IMR-90 (cell line): ENCODE data around the gene RNF32. TPM values are rescaled to one million over a fixed set of nuclear protein-coding genes. Genes with fewer than 3 reads are reported as not detected.
A peak's percentile ranks its signal among the peaks of the same experiment; 100 is the strongest.

Experiments
- ATAC-seq: fragments of 200-7000 bp; cut with Tn5 transposase; 2 replicates; pipeline ENCODE4 v1.9.1; 2020; ENCODE audit warnings: low read depth, mild to moderate bottlenecking, moderate library complexity
- BruUV-seq: library from RNA; stranded (reverse); fragments of 400-500 nt; replicated peaks from 2 replicates; lab custom pipeline; 2021; lab: Mats Ljungman, UMichigan
- CTCF ChIA-PET: fragments of 300-600 bp; formaldehyde crosslinking; extraction: SDS; loops from one replicate; lab custom pipeline; 2021; ENCODE audit warnings: antibody characterized with exemption; lab: Yijun Ruan, JAX
- POLR2A ChIA-PET: fragments of 300-600 bp; sonication (Branson Sonifier 250); formaldehyde crosslinking; loops from one replicate; lab custom pipeline; 2022; ENCODE audit warnings: antibody characterized with exemption; ENCODE audit not compliant: unreplicated experiment; lab: Charles Lee
- DNase-seq: peaks from one replicate; pipeline ENCODE4 v3.0.0; 2013
- H2AFZ ChIP-seq: replicated peaks from 2 replicates; pipeline ENCODE3; 2013; ENCODE audit warnings: low read length, mild to moderate bottlenecking; ENCODE audit not compliant: poor library complexity
- H2AK5ac ChIP-seq: 2 replicates; pipeline ENCODE4 v1.6.1; 2013; ENCODE audit warnings: low read depth, low read length, inconsistent platforms
- H2AK9ac ChIP-seq: replicated peaks from 2 replicates; pipeline ENCODE3; 2013; ENCODE audit warnings: mild to moderate bottlenecking, low read depth, low read length, moderate library complexity; ENCODE audit not compliant: poor library complexity
- H2BK120ac ChIP-seq: 2 replicates; pipeline ENCODE4 v1.6.1; 2013; ENCODE audit warnings: low read depth, low read length, inconsistent platforms
- H2BK15ac ChIP-seq: 3 replicates; pipeline ENCODE4 v1.6.1; 2013; ENCODE audit warnings: low read depth, low read length, inconsistent platforms
- H2BK20ac ChIP-seq: 2 replicates; pipeline ENCODE4 v1.6.1; 2013; ENCODE audit warnings: low read depth, mild to moderate bottlenecking, inconsistent platforms, low read length, moderate library complexity
- H2BK5ac ChIP-seq: 2 replicates; pipeline ENCODE4 v1.6.1; 2013; ENCODE audit warnings: mild to moderate bottlenecking, low read depth, low read length, inconsistent platforms; ENCODE audit not compliant: poor library complexity, severe bottlenecking
- H3K14ac ChIP-seq: replicated peaks from 2 replicates; pipeline ENCODE4 v1.6.1; 2013; ENCODE audit warnings: low read depth, low read length, inconsistent platforms
- H3K18ac ChIP-seq: 2 replicates; pipeline ENCODE4 v1.6.1; 2013; ENCODE audit warnings: low read depth, low read length, control low read depth
- H3K23ac ChIP-seq: 2 replicates; pipeline ENCODE4 v1.6.1; 2013; ENCODE audit warnings: low read depth, low read length, inconsistent platforms
- H3K27ac ChIP-seq: 2 replicates; pipeline ENCODE4 v1.5.1; 2013; ENCODE audit warnings: mild to moderate bottlenecking, control low read depth, low read length; ENCODE audit not compliant: insufficient read depth
- H3K27me3 ChIP-seq: 2 replicates; pipeline ENCODE4 v1.6.1; 2013; ENCODE audit warnings: low read length; ENCODE audit not compliant: control insufficient read depth, insufficient read depth
- H3K36me3 ChIP-seq: 2 replicates; pipeline ENCODE4 v1.6.1; 2013; ENCODE audit warnings: low read length, mixed read lengths; ENCODE audit not compliant: control insufficient read depth, insufficient read depth
- H3K4ac ChIP-seq: 2 replicates; pipeline ENCODE4 v1.6.1; 2013; ENCODE audit warnings: low read depth, low read length, inconsistent platforms
- H3K4me1 ChIP-seq: 2 replicates; pipeline ENCODE4 v1.6.1; 2013; ENCODE audit warnings: low read length, mixed read lengths; ENCODE audit not compliant: control insufficient read depth, insufficient read depth
- H3K4me2 ChIP-seq: 2 replicates; pipeline ENCODE4 v1.6.1; 2013; ENCODE audit warnings: low read depth, mild to moderate bottlenecking, control low read depth, low read length, moderate library complexity
- H3K4me3 ChIP-seq: 2 replicates; pipeline ENCODE4 v1.5.1; 2013; ENCODE audit warnings: low read depth, mild to moderate bottlenecking, control low read depth, low read length, moderate library complexity; ENCODE audit not compliant: insufficient read depth
- H3K56ac ChIP-seq: 2 replicates; pipeline ENCODE4 v1.6.1; 2013; ENCODE audit warnings: low read length, inconsistent platforms; ENCODE audit not compliant: insufficient read depth; ENCODE audit errors: extremely low read depth
- H3K79me1 ChIP-seq, 2 experiments: 2 replicates each; pipeline ENCODE4 v1.6.1; 2013; ENCODE audit warnings: low read length in 2 of 2, inconsistent platforms in 1 of 2, low read depth in 1 of 2
- H3K9ac ChIP-seq: 2 replicates; pipeline ENCODE4 v1.6.1; 2013; ENCODE audit warnings: low read depth, low read length, control low read depth
- H3K9me1 ChIP-seq: 2 replicates; pipeline ENCODE4 v1.6.1; 2013; ENCODE audit warnings: low read length, inconsistent platforms; ENCODE audit not compliant: insufficient read depth
- H3K9me3 ChIP-seq: 2 replicates; pipeline ENCODE4 v1.6.1; 2013; ENCODE audit warnings: low read length; ENCODE audit not compliant: control insufficient read depth, insufficient read depth
- H4K20me1 ChIP-seq: 2 replicates; pipeline ENCODE4 v1.6.1; 2013; ENCODE audit warnings: low read length, inconsistent platforms; ENCODE audit not compliant: insufficient read depth
- H4K5ac ChIP-seq: 2 replicates; pipeline ENCODE4 v1.6.1; 2013; ENCODE audit warnings: mild to moderate bottlenecking, low read depth, low read length, control low read depth
- H4K8ac ChIP-seq, 2 experiments: 2 replicates each; pipeline ENCODE4 v1.6.1; 2013; ENCODE audit warnings: low read depth in 2 of 2, low read length in 2 of 2, control low read depth in 1 of 2, inconsistent platforms in 1 of 2
- H4K91ac ChIP-seq: 2 replicates; pipeline ENCODE4 v1.6.1; 2013; ENCODE audit warnings: low read depth, low read length, inconsistent platforms; ENCODE audit not compliant: insufficient read depth
- BHLHE40 ChIP-seq: fragments of 150-350 bp; IDR thresholded peaks from 2 replicates; pipeline ENCODE4 v1.6.1; 2016; ENCODE audit warnings: mild to moderate bottlenecking, low read depth, low read length
- CEBPB ChIP-seq: IDR thresholded peaks from 2 replicates; pipeline ENCODE4 v1.6.1; 2012; ENCODE audit warnings: low read depth, low read length, improper control_type of control experiment
- MAFK ChIP-seq: IDR thresholded peaks from 2 replicates; pipeline ENCODE4 v1.6.1; 2012; ENCODE audit warnings: low read depth, low read length, improper control_type of control experiment
- NFE2L2 ChIP-seq: fragments of 150-350 bp; IDR thresholded peaks from 2 replicates; pipeline ENCODE4 v1.6.1; 2016; ENCODE audit warnings: low read depth, mild to moderate bottlenecking, low read length
- RFX5 ChIP-seq: IDR thresholded peaks from 2 replicates; pipeline ENCODE4 v1.8.0; 2012; ENCODE audit warnings: low read depth, mild to moderate bottlenecking, low read length, moderate library complexity
- SMC3 ChIP-seq: fragments of 150-350 bp; IDR thresholded peaks from 2 replicates; pipeline ENCODE4 v1.6.1; 2016; ENCODE audit warnings: low read depth, mild to moderate bottlenecking, antibody characterized with exemption, low read length, moderate library complexity
- dilution Hi-C: fragments of 300-500 bp; cut with HindIII; formaldehyde crosslinking; loops from one replicate; pipeline ENCODE4 v1.14.3; 2018; ENCODE audit warnings: low sequenced_read_pairs; ENCODE audit not compliant: unreplicated experiment
- in situ Hi-C: fragments of 300-500 bp; cut with MboI; formaldehyde crosslinking; loops from 3 replicates; pipeline ENCODE4 v1.14.3; 2019; ENCODE audit warnings: low sequenced_read_pairs, inconsistent platforms, mixed read lengths
- intact Hi-C: fragments of 100-400 bp; cut with micrococcal nuclease; formaldehyde crosslinking; loops from 2 replicates; pipeline ENCODE4 v1.10.0; 2022
- polyA plus RNA-seq, 3 experiments: library from polyadenylated mRNA; depleted of rRNA; stranded (reverse); fragments of >200 nt; gene quantifications; 2 replicates each; pipeline ENCODE4 v1.2.3, GENCODE V29; 2012; ENCODE audit warnings: low replicate concordance in 1 of 3
- total RNA-seq: library from RNA; depleted of rRNA; stranded (reverse); fragments of >200 nt; gene quantifications from 2 replicates; pipeline ENCODE4 v1.2.3, GENCODE V29; 2012
- TF ChIP-seq, protein P1 (sequence below): fragments of 150-350 bp; IDR thresholded peaks from 2 replicates; pipeline ENCODE4 v1.6.1; 2017; ENCODE audit warnings: mild to moderate bottlenecking, antibody characterized with exemption, low read length, low read depth
- TF ChIP-seq, protein P2 (sequence below): fragments of 150-350 bp; IDR thresholded peaks from 2 replicates; pipeline ENCODE4 v1.6.1; 2016; ENCODE audit warnings: low read depth, mild to moderate bottlenecking, low read length, moderate library complexity, borderline replicate concordance
- TF ChIP-seq, protein P3 (sequence below): conservative IDR thresholded peaks from 2 replicates; pipeline ENCODE4 v1.5.1; 2012; ENCODE audit warnings: mild to moderate bottlenecking, low read depth, low read length, improper control_type of control experiment

The RNF32 gene
- total and polyA plus RNA-seq, 2 of the 4 experiments (the other 2 are of a cell fraction) = 0.36 to 0.63 TPM

DNA sequence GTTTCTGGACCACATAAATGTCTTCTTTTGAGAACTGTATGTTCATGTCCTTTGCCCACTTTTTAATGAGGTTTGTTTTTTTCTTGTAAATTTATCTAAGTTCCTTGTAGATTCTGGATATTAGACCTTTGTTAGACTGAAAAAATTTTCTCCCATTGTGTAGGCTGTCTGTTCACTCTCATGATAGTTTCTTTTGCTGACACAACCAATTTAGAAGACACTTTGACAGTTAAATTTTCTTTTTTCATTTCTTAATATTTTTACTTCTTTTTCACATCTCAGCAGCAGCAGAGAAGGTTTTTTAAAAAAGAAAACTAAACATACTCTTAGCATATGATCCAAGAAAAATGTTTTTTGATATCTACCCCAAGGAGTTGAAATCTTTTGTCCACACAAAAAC lies 61.8 kb downstream of the RNF32 start:
- no TSS peak for BruUV-seq
- Histone ChIP-seq H3K9me3 (peaks cover 2% of the 10 kb centered on the region), H3K23ac (no peak overlapping the region), H3K79me1 (no peaks in the 10 kb centered on the region), H3K56ac (no peak overlapping the region), H2BK5ac (no peak overlapping the region), H2AK9ac (no peak overlapping the region), H4K5ac (no peak overlapping the region), H3K18ac (no peak overlapping the region), H3K4me2 (no peak overlapping the region), H3K27me3 (no peaks in the 10 kb centered on the region), H3K9me1 (no peaks in the 10 kb centered on the region; the same call in 1 of the 2 replicates), H4K91ac (no peak overlapping the region), H2AFZ (no peak overlapping the region), H2AK5ac (no peak overlapping the region), H2BK120ac (no peak overlapping the region), H2BK15ac (no peak overlapping the region), H3K36me3 (no peaks in the 10 kb centered on the region), H3K14ac (no peak overlapping the region), H4K20me1 (no peaks in the 10 kb centered on the region), H3K9ac (no peak overlapping the region), H2BK20ac (no peak overlapping the region), H3K27ac (no peak overlapping the region), H3K4ac (no peak overlapping the region), H3K4me1 (no peaks in the 10 kb centered on the region), H3K4me3 (no peak overlapping the region), H4K8ac (no peak overlapping the region)
- TF ChIP-seq, protein P1, sequence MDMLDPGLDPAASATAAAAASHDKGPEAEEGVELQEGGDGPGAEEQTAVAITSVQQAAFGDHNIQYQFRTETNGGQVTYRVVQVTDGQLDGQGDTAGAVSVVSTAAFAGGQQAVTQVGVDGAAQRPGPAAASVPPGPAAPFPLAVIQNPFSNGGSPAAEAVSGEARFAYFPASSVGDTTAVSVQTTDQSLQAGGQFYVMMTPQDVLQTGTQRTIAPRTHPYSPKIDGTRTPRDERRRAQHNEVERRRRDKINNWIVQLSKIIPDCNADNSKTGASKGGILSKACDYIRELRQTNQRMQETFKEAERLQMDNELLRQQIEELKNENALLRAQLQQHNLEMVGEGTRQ = no peak
- TF ChIP-seq MAFK = peak; percentile 31; the same call in 1 of the 2 replicates
- TF ChIP-seq, protein P2, sequence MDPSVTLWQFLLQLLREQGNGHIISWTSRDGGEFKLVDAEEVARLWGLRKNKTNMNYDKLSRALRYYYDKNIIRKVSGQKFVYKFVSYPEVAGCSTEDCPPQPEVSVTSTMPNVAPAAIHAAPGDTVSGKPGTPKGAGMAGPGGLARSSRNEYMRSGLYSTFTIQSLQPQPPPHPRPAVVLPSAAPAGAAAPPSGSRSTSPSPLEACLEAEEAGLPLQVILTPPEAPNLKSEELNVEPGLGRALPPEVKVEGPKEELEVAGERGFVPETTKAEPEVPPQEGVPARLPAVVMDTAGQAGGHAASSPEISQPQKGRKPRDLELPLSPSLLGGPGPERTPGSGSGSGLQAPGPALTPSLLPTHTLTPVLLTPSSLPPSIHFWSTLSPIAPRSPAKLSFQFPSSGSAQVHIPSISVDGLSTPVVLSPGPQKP = no peak
- no peak for TF ChIP-seq SMC3
- TF ChIP-seq NFE2L2 = no peak
- no peak for TF ChIP-seq RFX5
- no peak for TF ChIP-seq BHLHE40
- TF ChIP-seq, protein P3, sequence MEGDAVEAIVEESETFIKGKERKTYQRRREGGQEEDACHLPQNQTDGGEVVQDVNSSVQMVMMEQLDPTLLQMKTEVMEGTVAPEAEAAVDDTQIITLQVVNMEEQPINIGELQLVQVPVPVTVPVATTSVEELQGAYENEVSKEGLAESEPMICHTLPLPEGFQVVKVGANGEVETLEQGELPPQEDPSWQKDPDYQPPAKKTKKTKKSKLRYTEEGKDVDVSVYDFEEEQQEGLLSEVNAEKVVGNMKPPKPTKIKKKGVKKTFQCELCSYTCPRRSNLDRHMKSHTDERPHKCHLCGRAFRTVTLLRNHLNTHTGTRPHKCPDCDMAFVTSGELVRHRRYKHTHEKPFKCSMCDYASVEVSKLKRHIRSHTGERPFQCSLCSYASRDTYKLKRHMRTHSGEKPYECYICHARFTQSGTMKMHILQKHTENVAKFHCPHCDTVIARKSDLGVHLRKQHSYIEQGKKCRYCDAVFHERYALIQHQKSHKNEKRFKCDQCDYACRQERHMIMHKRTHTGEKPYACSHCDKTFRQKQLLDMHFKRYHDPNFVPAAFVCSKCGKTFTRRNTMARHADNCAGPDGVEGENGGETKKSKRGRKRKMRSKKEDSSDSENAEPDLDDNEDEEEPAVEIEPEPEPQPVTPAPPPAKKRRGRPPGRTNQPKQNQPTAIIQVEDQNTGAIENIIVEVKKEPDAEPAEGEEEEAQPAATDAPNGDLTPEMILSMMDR = no peak
- no peak for TF ChIP-seq CEBPB
- ChIA-PET POLR2A (no interaction called here), CTCF (no interaction called here)
- intact Hi-C loops (no loop called here), dilution Hi-C loops (no loop called here), in situ Hi-C loops (no loop called here)
- ATAC-seq (no peak), DNase-seq (no peak)
